Suprapubic skin (tissue), 3 donors: ENCODE measurements around the gene TTBK2.

Source experiments
- EP300 ChIP-seq: sonication (generic); formaldehyde crosslinking; IDR thresholded peaks from one replicate; pipeline ENCODE4 v1.6.1; 2017; ENCODE audit warnings: antibody characterized with exemption
- TF ChIP-seq, protein P1 (sequence below), 2 donors: fragments of 200-600 bp in 1 of 2; fragments of 450-650 bp in 1 of 2; sonication (generic) in 1 of 2; IDR thresholded peaks; one replicate each; pipeline ENCODE4 v1.5.1; 2016 to 2019; ENCODE audit warnings: antibody characterized with exemption in 2 of 2, mild to moderate bottlenecking in 1 of 2, moderate library complexity in 1 of 2

DNA sequence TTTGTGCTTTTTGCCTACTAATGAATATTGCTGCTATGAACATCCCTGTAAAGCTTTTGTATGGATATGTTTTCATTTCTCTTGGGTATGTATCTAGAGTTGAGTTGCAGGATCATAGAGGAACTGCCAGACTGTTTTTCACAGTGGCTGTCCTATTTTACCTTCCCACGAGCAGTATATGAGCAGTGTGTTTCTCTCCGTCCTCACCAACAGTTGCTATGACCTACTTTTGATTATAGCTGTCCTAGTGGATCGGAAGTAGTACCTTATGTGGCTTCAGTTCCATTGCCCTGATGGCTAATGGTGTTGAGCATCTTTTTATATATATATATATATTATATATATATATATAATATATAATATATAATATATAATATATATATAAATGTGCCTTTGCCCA lies 208.8 kb downstream of the TTBK2 start:
- TF ChIP-seq, protein P1, sequence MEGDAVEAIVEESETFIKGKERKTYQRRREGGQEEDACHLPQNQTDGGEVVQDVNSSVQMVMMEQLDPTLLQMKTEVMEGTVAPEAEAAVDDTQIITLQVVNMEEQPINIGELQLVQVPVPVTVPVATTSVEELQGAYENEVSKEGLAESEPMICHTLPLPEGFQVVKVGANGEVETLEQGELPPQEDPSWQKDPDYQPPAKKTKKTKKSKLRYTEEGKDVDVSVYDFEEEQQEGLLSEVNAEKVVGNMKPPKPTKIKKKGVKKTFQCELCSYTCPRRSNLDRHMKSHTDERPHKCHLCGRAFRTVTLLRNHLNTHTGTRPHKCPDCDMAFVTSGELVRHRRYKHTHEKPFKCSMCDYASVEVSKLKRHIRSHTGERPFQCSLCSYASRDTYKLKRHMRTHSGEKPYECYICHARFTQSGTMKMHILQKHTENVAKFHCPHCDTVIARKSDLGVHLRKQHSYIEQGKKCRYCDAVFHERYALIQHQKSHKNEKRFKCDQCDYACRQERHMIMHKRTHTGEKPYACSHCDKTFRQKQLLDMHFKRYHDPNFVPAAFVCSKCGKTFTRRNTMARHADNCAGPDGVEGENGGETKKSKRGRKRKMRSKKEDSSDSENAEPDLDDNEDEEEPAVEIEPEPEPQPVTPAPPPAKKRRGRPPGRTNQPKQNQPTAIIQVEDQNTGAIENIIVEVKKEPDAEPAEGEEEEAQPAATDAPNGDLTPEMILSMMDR (IDR thresholded peaks at IDR 0.05) = no peak
- no peak for TF ChIP-seq EP300
